ENCODE results near the gene DEPDC5.

DNA sequence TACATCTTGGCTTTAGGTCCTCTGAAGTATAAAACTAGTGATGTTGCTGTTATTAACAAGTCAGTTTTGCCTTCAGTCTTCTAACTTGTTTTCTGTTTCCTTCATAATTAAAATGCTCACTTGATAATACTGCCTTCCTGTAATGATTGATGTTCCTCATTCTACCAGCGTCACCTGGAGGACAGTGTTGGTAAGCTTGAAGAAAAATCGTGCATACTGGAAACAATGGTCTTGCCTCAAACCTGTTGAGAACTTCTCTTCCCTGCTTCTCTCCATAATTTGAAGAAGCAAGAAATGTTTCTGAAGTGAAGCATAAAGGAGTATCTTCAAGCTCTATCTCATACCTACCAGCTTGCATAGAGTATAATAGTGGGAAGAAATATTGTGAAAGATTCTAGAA, 193.5 kb downstream of the DEPDC5 start:
- TF ChIP-seq, protein P1, sequence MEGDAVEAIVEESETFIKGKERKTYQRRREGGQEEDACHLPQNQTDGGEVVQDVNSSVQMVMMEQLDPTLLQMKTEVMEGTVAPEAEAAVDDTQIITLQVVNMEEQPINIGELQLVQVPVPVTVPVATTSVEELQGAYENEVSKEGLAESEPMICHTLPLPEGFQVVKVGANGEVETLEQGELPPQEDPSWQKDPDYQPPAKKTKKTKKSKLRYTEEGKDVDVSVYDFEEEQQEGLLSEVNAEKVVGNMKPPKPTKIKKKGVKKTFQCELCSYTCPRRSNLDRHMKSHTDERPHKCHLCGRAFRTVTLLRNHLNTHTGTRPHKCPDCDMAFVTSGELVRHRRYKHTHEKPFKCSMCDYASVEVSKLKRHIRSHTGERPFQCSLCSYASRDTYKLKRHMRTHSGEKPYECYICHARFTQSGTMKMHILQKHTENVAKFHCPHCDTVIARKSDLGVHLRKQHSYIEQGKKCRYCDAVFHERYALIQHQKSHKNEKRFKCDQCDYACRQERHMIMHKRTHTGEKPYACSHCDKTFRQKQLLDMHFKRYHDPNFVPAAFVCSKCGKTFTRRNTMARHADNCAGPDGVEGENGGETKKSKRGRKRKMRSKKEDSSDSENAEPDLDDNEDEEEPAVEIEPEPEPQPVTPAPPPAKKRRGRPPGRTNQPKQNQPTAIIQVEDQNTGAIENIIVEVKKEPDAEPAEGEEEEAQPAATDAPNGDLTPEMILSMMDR (IDR thresholded peaks at IDR 0.05): peak in 3 of 6 experiments; percentile 35 to 40 (median 36)
- no peak for TF ChIP-seq POLR2A (IDR thresholded peaks at IDR 0.05)
